Measurements from ENCODE around the gene PPFIBP2.

PPFIBP2 gene

DNA sequence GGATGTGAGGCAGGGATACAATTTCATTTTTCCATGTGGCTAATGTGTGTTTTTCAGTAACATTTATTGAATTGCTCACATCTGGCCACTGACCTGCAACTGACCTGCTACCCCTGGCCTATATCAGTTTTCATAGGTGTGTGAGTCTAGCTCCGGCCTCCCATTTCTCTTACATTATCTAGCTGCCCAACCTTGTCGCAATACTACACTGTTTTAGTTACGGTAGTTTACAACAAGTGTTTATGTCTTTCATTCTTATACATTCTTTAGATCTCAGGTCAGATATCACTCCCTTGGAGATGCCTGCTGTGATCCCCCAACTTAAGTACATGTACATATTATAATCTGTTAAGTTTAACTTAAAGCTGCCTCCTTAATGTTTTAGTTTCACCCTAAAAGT is 161.8 kb downstream of the PPFIBP2 start:
- Histone ChIP-seq H2AFZ (ENCODE audit: low read length) (no peak overlapping the region), H3K9me2 (replicated peaks; ENCODE audit: insufficient read depth, low read length) (no peaks in the 10 kb centered on the region), H3K27ac (ENCODE audit: low read length) (no peak overlapping the region), H3K4me1 (ENCODE audit: low read length) (peaks cover 18% of the 10 kb centered on the region), H3K9ac (ENCODE audit: low read length) (no peak overlapping the region), H3K9me3 (replicated peaks; ENCODE audit: insufficient read depth, low read length) (no peaks in the 10 kb centered on the region), H3K36me3 (replicated peaks; ENCODE audit: insufficient read depth, low read length) (no peaks in the 10 kb centered on the region), H4K20me1 (ENCODE audit: insufficient read depth, low read length) (no peaks in the 10 kb centered on the region), H3K27me3 (replicated peaks; ENCODE audit: insufficient read depth, low read length) (no peaks in the 10 kb centered on the region), H3K79me2 (ENCODE audit: low read length) (no peaks in the 10 kb centered on the region), H3K4me2 (ENCODE audit: low read depth, low read length) (no peak overlapping the region), H3K4me3 (ENCODE audit: low read length) (no peak overlapping the region), H3F3A (ENCODE audit: insufficient read depth, low read length) (no peaks in the 10 kb centered on the region)
- DNase-seq, result no peak
- TF ChIP-seq EZH2 (optimal IDR thresholded peaks at IDR 0.05; ENCODE audit: low read depth, low read length), result no peak
- no peak for TF ChIP-seq EZH2phosphoT487 (IDR thresholded peaks at IDR 0.05; ENCODE audit: low read length)
- TF ChIP-seq, protein P1, sequence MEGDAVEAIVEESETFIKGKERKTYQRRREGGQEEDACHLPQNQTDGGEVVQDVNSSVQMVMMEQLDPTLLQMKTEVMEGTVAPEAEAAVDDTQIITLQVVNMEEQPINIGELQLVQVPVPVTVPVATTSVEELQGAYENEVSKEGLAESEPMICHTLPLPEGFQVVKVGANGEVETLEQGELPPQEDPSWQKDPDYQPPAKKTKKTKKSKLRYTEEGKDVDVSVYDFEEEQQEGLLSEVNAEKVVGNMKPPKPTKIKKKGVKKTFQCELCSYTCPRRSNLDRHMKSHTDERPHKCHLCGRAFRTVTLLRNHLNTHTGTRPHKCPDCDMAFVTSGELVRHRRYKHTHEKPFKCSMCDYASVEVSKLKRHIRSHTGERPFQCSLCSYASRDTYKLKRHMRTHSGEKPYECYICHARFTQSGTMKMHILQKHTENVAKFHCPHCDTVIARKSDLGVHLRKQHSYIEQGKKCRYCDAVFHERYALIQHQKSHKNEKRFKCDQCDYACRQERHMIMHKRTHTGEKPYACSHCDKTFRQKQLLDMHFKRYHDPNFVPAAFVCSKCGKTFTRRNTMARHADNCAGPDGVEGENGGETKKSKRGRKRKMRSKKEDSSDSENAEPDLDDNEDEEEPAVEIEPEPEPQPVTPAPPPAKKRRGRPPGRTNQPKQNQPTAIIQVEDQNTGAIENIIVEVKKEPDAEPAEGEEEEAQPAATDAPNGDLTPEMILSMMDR (IDR thresholded peaks at IDR 0.05; ENCODE audit: low read length), result no peak

DNA sequence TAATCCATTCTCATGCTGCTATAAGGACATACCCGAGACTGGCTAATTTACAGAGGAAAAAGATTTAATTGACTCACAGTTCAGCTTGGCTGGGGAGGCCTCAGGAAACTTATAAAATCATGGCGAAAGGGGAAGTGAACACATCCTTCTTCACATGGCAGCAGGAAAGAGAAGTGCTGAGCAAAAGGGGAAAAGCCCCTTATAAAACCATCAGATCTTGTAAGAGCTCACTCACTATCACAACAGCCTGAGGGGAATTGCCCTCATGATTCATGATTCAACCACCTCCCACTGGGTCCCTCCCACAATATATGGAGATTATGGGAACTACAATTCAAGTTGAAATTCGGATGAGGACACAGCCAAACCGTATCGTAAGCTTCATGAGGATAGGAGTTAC is 163.3 kb downstream of the PPFIBP2 start:
- Histone ChIP-seq H3K9ac (ENCODE audit: low read length) (no peak overlapping the region), H3K4me2 (ENCODE audit: low read depth, low read length) (no peak overlapping the region), H3K27me3 (replicated peaks; ENCODE audit: insufficient read depth, low read length) (no peaks in the 10 kb centered on the region), H3K4me3 (ENCODE audit: low read length) (no peak overlapping the region), H3K27ac (ENCODE audit: low read length) (no peak overlapping the region), H3K36me3 (replicated peaks; ENCODE audit: insufficient read depth, low read length) (no peaks in the 10 kb centered on the region), H3K79me2 (ENCODE audit: low read length) (no peaks in the 10 kb centered on the region), H2AFZ (ENCODE audit: low read length) (no peak overlapping the region), H3K9me3 (replicated peaks; ENCODE audit: insufficient read depth, low read length) (no peaks in the 10 kb centered on the region), H3K9me2 (replicated peaks; ENCODE audit: insufficient read depth, low read length) (no peaks in the 10 kb centered on the region), H4K20me1 (ENCODE audit: insufficient read depth, low read length) (no peaks in the 10 kb centered on the region), H3F3A (ENCODE audit: insufficient read depth, low read length) (no peaks in the 10 kb centered on the region), H3K4me1 (ENCODE audit: low read length) (peaks cover 5% of the 10 kb centered on the region)
- TF ChIP-seq, protein P1 (IDR thresholded peaks at IDR 0.05; ENCODE audit: low read length), result no peak
- TF ChIP-seq EZH2 (optimal IDR thresholded peaks at IDR 0.05; ENCODE audit: low read depth, low read length) (no peak), EZH2phosphoT487 (IDR thresholded peaks at IDR 0.05; ENCODE audit: low read length) (no peak)
- no peak for DNase-seq

DNA sequence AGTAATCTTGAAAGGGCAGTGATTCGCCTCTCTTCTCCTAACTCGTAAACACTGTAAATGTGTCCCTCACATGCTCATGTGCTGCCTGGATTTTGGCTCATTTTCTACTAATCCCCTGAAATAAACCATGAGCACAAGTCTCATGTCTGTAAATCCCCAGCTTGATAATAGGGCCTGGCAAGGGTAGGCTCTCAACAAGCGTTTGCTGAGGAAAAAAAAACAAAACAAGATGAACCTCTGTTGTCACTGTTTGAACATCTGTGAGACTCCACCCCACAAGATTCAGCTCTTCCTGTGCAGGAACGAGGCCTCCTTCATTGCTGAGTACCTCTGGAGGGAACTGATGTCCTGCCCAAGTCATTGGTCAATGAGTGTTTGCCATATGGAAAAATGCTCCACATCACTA is 164.0 kb downstream of the PPFIBP2 start:
- no peak overlapping the region for H3K4me2 ChIP-seq (ENCODE audit: low read depth, low read length)
- no peaks in the 10 kb centered on the region for H3K9me2 ChIP-seq (replicated peaks; ENCODE audit: insufficient read depth, low read length)
- H3K4me1 ChIP-seq (ENCODE audit: low read length), result no peaks in the 10 kb centered on the region
- DNase-seq, result no peak
- no peak overlapping the region for H3K9ac ChIP-seq (ENCODE audit: low read length)
- H3K27me3 ChIP-seq (replicated peaks; ENCODE audit: insufficient read depth, low read length), result no peaks in the 10 kb centered on the region
- no peaks in the 10 kb centered on the region for H3F3A ChIP-seq (ENCODE audit: insufficient read depth, low read length)
- no peaks in the 10 kb centered on the region for H3K9me3 ChIP-seq (replicated peaks; ENCODE audit: insufficient read depth, low read length)
- H2AFZ ChIP-seq (ENCODE audit: low read length), result no peak overlapping the region
- no peaks in the 10 kb centered on the region for H3K79me2 ChIP-seq (ENCODE audit: low read length)
- H3K4me3 ChIP-seq (ENCODE audit: low read length), result no peak overlapping the region
- no peak for TF ChIP-seq EZH2 (optimal IDR thresholded peaks at IDR 0.05; ENCODE audit: low read depth, low read length)
- TF ChIP-seq, protein P1 (IDR thresholded peaks at IDR 0.05; ENCODE audit: low read length), result no peak
- TF ChIP-seq EZH2phosphoT487 (IDR thresholded peaks at IDR 0.05; ENCODE audit: low read length), result no peak
- H3K36me3 ChIP-seq (replicated peaks; ENCODE audit: insufficient read depth, low read length), result no peaks in the 10 kb centered on the region
- no peak overlapping the region for H3K27ac ChIP-seq (ENCODE audit: low read length)
- no peaks in the 10 kb centered on the region for H4K20me1 ChIP-seq (ENCODE audit: insufficient read depth, low read length)
